Dermis microvascular lymphatic vessel endothelial cell (primary cell): Measurements from ENCODE around the gene LTBR. TPM values are rescaled to one million over a fixed set of nuclear protein-coding genes. Genes with fewer than 3 reads are reported as not detected.
"Not testable (repeated sequence)": the region's sequence is repeated elsewhere in the genome, so short reads cannot be mapped to it uniquely, and the experiment has no call there.

Experiments
- DNase-seq, 2 donors: peaks; one replicate each; pipeline versions ENCODE4 v3.0.0 to v3.0.0-alpha.2; 2010; ENCODE audit warnings: low read depth in 2 of 2
- total RNA-seq: library from RNA; depleted of rRNA; stranded (reverse); fragments of >200 nt; gene quantifications from 2 replicates; pipeline ENCODE4 v1.2.1, GENCODE V29; 2014

Gene LTBR
- total RNA-seq = 30.7 and 47.9 TPM in 2 replicates

- peak; percentile 79 to 93 for DNase-seq
These were observed at the start of gene LTBR for GRCh38 chr12:6383572-6384498. Gene LTBR (plus strand): TSS chr12:6384162. CDS start chr12:6384359, 197 bp downstream.

GRCh38 chr12:6334359-6334758 lies 49.6 kb upstream of the LTBR start:
- DNase-seq = no peak

- no peak for DNase-seq
These were observed 49.0 kb upstream of the LTBR start for GRCh38 chr12:6334940-6335450.

- peak; percentile 58 to 86 for DNase-seq
These were observed 48.4 kb upstream of the LTBR start for GRCh38 chr12:6335451-6336078.

- DNase-seq = peak; percentile 80 to 96
These were observed 47.7 kb upstream of the LTBR start for GRCh38 chr12:6336079-6336888.

- peak in 1 of 2 donors; percentile 25 for DNase-seq
These were observed 46.8 kb upstream of the LTBR start for GRCh38 chr12:6336889-6337853.

GRCh38 chr12:6337958-6338433 lies 46.0 kb upstream of the LTBR start:
- DNase-seq = peak in 1 of 2 donors; percentile 35

GRCh38 chr12:6338536-6338935 lies 45.4 kb upstream of the LTBR start:
- DNase-seq = not testable (repeated sequence)

GRCh38 chr12:6338955-6339354 lies 45.0 kb upstream of the LTBR start:
- DNase-seq = no peak

GRCh38 chr12:6340032-6340638 lies 43.8 kb upstream of the LTBR start:
- peak in 1 of 2 donors; percentile 64 for DNase-seq

- no peak for DNase-seq
These were observed 43.1 kb upstream of the LTBR start for GRCh38 chr12:6340745-6341416.

- peak; percentile 53 to 83 for DNase-seq
These were observed 42.4 kb upstream of the LTBR start, which contains the start of gene TNFRSF1A for GRCh38 chr12:6341417-6342139. Gene TNFRSF1A (minus strand): TSS chr12:6342076. CDS start chr12:6341814, 262 bp downstream.

- no peak for DNase-seq
These were observed 41.6 kb upstream of the LTBR start for GRCh38 chr12:6342140-6342889.

- no peak for DNase-seq
These were observed 40.4 kb upstream of the LTBR start for GRCh38 chr12:6343518-6343917.

- not testable (repeated sequence) for DNase-seq
These were observed 39.8 kb upstream of the LTBR start for GRCh38 chr12:6344101-6344660.

GRCh38 chr12:6345319-6346091 lies 38.5 kb upstream of the LTBR start:
- DNase-seq = peak in 1 of 2 donors; percentile 89
